ENCODE measurements around the gene YIF1B.
"Not testable (repeated sequence)": the region's sequence is repeated elsewhere in the genome, so short reads cannot be mapped to it uniquely, and the experiment has no call there.

The YIF1B gene

GRCh38 chr19:38270587-38271167, 45.1 kb downstream of the YIF1B start:
- FAIRE-seq = no peak

GRCh38 chr19:38268539-38268938, 47.2 kb downstream of the YIF1B start:
- no peak for FAIRE-seq

GRCh38 chr19:38267761-38268483, 47.8 kb downstream of the YIF1B start:
- FAIRE-seq = no peak

GRCh38 chr19:38266981-38267597, 48.7 kb downstream of the YIF1B start:
- FAIRE-seq = no peak

DNA sequence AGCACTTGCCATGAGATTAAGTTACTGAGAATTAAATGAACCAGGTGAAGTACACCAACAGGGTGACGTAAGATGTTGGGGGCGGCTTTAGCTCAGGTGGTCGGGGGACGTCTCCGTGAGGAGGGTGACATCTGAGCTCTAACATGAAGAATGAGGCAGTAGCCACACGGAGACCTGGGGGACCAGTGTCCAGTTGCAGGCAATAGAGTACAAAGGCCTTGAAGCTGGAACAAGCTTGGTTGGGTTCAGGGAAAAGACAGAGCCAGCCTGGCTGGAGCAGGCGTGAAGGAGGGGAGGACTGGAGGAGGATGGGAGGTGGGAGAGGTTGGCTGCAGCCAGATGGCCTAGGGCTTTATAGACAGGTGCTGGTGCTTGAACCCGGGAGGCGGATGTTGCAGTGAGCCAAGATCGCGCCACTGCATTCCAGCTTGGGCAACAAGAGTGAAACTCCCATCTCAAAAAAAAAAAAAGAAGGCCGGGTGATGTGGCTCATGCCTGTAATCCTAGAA, 49.8 kb downstream of the YIF1B start:
- FAIRE-seq = no peak

GRCh38 chr19:38265213-38265861, 50.4 kb downstream of the YIF1B start:
- no peak for FAIRE-seq

GRCh38 chr19:38264486-38265212, 51.1 kb downstream of the YIF1B start, which contains the start of gene SPINT2:
TSS of gene SPINT2 (plus strand) at chr19:38264573. CDS start at chr19:38264893, 320 bp downstream.
- FAIRE-seq = no peak

DNA sequence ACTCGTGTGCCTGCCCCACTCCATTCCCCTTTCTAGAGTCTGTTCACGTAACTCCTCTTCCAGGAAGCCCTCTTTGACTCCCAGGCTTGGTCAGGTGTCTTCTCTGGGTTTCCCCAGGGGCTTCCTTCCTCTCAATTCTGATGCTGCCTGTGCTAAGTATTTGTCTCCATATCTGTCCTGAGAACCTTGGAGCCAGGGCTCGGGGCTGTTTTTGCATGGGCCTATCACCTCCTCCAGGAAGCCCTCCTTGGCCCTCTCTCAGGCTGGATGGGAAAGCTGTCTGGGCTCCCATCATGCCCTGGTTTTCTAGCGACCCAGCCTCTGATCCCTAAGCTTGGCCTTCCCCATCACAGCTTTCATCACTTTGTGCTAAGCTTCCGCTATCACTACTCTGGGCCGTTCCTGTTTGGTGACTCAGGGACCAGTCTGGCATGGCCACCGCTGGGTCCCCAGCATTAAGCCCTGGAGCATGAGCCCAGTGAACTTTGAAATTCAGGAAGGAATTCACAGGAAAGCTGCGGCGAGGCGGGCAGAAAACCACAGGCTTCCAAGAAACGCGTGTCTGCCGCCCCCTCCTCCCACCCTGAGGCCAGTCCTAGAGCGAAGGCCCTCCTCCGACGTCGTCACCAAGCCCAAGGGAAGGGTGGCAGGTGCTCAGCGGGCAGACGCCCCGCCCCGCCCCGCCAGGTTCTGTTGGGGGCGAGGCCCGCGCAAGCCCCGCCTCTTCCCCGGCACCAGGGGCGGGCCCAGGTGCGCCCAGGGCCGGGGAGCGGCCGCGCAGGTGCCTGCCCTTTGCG, 51.9 kb downstream of the YIF1B start:
- no peak for FAIRE-seq

GRCh38 chr19:38262585-38263268, 53.0 kb downstream of the YIF1B start:
- FAIRE-seq = no peak

DNA sequence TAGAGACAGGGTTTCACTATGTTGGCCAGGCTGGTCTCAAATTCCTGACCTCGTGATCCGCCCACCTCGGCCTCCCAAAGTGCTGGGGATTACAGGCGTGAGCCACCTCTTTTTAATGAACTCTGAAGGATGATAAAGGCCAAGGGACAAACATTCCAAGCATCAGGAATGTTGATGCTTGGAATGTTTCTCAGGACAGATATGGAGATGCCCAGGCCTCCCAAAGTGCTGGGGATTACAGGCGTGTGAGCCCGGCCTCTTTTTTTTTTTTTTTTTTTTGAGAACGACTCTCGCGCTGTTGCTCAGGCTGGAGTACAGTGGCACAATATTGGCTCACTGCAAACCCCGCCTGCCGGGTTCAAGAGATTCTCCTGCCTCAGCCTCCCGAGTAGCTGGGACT, 53.8 kb downstream of the YIF1B start:
- not testable (repeated sequence) for FAIRE-seq

DNA sequence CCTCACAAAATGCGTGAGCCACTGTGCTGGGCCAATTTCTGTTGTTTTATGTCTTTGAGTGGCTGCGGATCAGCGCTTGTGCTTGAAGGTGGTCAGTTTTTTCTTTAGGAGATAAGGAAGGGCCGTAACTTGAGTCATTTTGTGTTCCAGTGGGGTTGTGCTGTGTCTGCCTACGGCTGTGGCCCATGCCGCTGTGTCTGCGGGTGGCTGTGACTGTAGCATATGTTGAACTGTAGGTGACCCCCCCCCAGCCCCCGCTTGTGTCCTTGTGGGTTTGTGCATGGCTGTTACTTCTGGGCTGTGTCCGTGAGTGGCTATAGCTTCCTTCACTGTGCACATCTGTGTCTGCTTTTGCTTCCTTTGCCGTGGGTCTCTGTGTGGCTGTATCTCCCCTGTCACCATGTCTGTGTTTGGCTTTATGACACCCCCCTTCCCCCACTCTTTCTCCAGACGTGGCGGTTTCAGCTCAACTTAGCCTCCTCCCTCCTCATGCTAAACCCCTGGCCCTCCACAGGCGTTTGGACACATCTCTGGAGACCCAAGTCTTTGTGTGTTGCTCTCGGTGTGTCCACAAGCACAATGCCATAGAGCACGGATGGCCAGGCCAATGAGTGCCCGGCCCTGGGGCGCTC, 60.2 kb downstream of the YIF1B start:
- no peak for FAIRE-seq

GRCh38 chr19:38253788-38254187, 62.0 kb downstream of the YIF1B start:
- no peak for FAIRE-seq
